Adipocyte (in vitro differentiated cells): ENCODE data around the gene MAST4.

Source experiments
- DNase-seq: peaks from one replicate; pipeline ENCODE4 v3.0.0-alpha.2; 2015; ENCODE audit warnings: low read depth
- H3K27me3 ChIP-seq: replicated peaks from 2 replicates; pipeline ENCODE4 v1.7.0; 2013; ENCODE audit warnings: mild to moderate bottlenecking, low read length, moderate library complexity; ENCODE audit not compliant: control insufficient read depth, insufficient read depth
- H3K36me3 ChIP-seq: 2 replicates; pipeline ENCODE4 v1.7.0; 2013; ENCODE audit warnings: low read length, mild to moderate bottlenecking, moderate library complexity; ENCODE audit not compliant: control insufficient read depth, insufficient read depth, severe bottlenecking
- H3K4me1 ChIP-seq: 2 replicates; pipeline ENCODE4 v1.7.0; 2013; ENCODE audit warnings: mild to moderate bottlenecking, low read length, moderate library complexity; ENCODE audit not compliant: control insufficient read depth, insufficient read depth
- H3K4me3 ChIP-seq: 2 replicates; pipeline ENCODE4 v1.7.0; 2013; ENCODE audit warnings: mild to moderate bottlenecking, low read length, moderate library complexity
- H3K9ac ChIP-seq: 2 replicates; pipeline ENCODE4 v1.7.0; 2013; ENCODE audit warnings: mild to moderate bottlenecking, low read length, moderate library complexity
- H3K9me3 ChIP-seq: 2 replicates; pipeline ENCODE4 v1.7.0; 2013; ENCODE audit warnings: mild to moderate bottlenecking, low read length, moderate library complexity; ENCODE audit not compliant: control insufficient read depth

MAST4 gene

GRCh38 chr5:67178085-67178484 lies 581.9 kb downstream of the MAST4 start:
- H3K4me3 ChIP-seq, result no peak overlapping the region
- H3K4me1 ChIP-seq, result peaks cover 5% of the 10 kb centered on the region
- no peaks in the 10 kb centered on the region for H3K9me3 ChIP-seq
- no peaks in the 10 kb centered on the region for H3K27me3 ChIP-seq
- peak; percentile 6 for DNase-seq
- H3K9ac ChIP-seq, result no peak overlapping the region
- H3K36me3 ChIP-seq, result no peaks in the 10 kb centered on the region

DNA sequence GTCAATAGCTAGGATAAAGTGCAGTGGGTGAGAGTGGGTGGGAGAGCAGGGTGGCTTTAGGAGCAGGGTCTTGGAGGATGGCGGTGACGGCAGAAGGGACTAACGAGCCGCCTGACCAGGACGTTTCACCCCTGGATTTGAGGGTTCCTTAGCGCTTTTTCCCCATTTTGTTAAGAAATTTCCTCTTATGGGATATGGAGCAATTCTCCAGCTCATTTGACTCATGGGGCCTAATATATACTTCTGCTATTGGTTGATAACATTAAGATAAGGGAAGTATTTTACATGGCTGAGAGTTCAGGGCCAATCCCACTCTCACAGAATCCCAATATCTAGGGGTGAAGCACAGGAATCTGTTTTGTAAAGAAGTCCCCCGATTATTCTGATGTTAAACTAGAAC lies 582.8 kb downstream of the MAST4 start:
- Histone ChIP-seq H3K27me3 (no peaks in the 10 kb centered on the region), H3K36me3 (no peaks in the 10 kb centered on the region), H3K4me1 (peaks cover 5% of the 10 kb centered on the region), H3K9me3 (no peaks in the 10 kb centered on the region), H3K9ac (no peak overlapping the region), H3K4me3 (no peak overlapping the region)
- DNase-seq, result no peak

GRCh38 chr5:67179697-67180361 lies 583.6 kb downstream of the MAST4 start:
- no peaks in the 10 kb centered on the region for H3K27me3 ChIP-seq
- no peaks in the 10 kb centered on the region for H3K9me3 ChIP-seq
- H3K4me1 ChIP-seq, result peaks cover 5% of the 10 kb centered on the region
- no peaks in the 10 kb centered on the region for H3K36me3 ChIP-seq
- no peak overlapping the region for H3K4me3 ChIP-seq
- DNase-seq, result no peak
- no peak overlapping the region for H3K9ac ChIP-seq

- Histone ChIP-seq H3K4me1 (peaks cover 5% of the 10 kb centered on the region), H3K36me3 (no peaks in the 10 kb centered on the region), H3K4me3 (no peak overlapping the region), H3K9ac (no peak overlapping the region), H3K27me3 (no peaks in the 10 kb centered on the region), H3K9me3 (no peaks in the 10 kb centered on the region)
- no peak for DNase-seq
These were observed 585.5 kb downstream of the MAST4 start for GRCh38 chr5:67181648-67182221.

- peak; percentile 72 for DNase-seq
- no peaks in the 10 kb centered on the region for H3K36me3 ChIP-seq
- no peak overlapping the region for H3K4me3 ChIP-seq
- H3K4me1 ChIP-seq, result peaks cover 5% of the 10 kb centered on the region
- no peaks in the 10 kb centered on the region for H3K27me3 ChIP-seq
- H3K9me3 ChIP-seq, result no peaks in the 10 kb centered on the region
- H3K9ac ChIP-seq, result no peak overlapping the region
These were observed 586.2 kb downstream of the MAST4 start for GRCh38 chr5:67182301-67182790.

GRCh38 chr5:67183859-67184258 lies 587.7 kb downstream of the MAST4 start:
- Histone ChIP-seq H3K4me1 (peaks cover 5% of the 10 kb centered on the region), H3K27me3 (no peaks in the 10 kb centered on the region), H3K4me3 (no peak overlapping the region), H3K9ac (no peak overlapping the region), H3K9me3 (no peaks in the 10 kb centered on the region), H3K36me3 (no peaks in the 10 kb centered on the region)
- DNase-seq, result no peak

GRCh38 chr5:67187006-67187715 lies 591.0 kb downstream of the MAST4 start:
- H3K9me3 ChIP-seq, result no peaks in the 10 kb centered on the region
- H3K27me3 ChIP-seq, result no peaks in the 10 kb centered on the region
- no peak overlapping the region for H3K4me3 ChIP-seq
- DNase-seq, result no peak
- no peaks in the 10 kb centered on the region for H3K36me3 ChIP-seq
- H3K4me1 ChIP-seq, result peaks cover 5% of the 10 kb centered on the region
- H3K9ac ChIP-seq, result no peak overlapping the region

DNA sequence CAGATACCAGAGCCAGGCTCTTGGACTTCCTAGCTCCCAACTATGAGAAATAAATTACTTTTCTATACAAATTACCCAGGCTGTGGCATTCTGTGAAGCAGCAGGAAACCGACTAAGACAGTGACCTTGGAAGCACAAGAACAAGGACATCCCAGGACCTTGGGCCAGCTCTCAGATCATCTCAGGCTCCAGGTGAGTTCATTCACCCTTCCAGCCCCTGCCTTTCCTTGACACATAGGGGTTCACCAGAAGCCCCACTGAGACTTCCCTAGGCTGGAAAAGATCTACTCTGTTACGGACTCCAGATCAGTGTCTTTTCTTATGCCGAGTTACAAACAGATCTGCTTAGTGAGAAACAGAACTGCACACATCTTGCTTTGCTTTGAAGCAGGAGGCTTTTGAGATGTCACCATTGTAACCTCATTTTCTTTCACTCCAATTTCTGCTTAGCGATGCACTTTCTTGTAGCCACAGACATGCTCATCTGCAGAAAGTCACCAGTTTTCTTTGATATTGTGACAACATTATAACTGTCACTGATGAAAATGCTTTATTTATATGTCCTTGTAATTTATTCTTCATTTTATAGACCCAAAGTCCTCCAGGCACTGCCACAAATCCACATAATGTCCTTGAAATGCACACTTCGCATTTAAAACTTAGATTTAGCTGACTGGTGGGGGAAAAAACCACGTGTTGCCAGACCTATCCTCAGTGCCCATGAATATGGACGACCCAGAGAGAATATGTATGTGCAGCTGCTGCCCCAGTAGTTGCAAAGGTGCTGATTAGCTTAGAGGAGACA lies 592.3 kb downstream of the MAST4 start:
- DNase-seq, result no peak
- Histone ChIP-seq H3K4me3 (no peak overlapping the region), H3K36me3 (no peaks in the 10 kb centered on the region), H3K4me1 (no peaks in the 10 kb centered on the region), H3K27me3 (no peaks in the 10 kb centered on the region), H3K9ac (no peak overlapping the region), H3K9me3 (no peaks in the 10 kb centered on the region)

DNA sequence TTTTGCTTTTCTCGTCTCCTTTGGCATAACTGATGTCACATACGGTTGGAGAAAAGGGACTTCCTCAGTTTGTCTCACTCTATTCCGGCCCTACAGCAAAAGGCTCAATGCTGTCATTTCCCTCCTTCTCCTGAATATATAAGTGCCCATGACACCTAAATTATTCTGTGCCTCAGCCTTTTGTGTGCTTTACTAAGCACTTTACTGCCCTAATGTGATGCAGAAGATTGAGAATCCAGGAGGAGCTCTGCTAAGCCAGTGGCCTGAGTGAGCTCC lies 592.8 kb downstream of the MAST4 start:
- no peaks in the 10 kb centered on the region for H3K9me3 ChIP-seq
- H3K27me3 ChIP-seq, result no peaks in the 10 kb centered on the region
- H3K4me1 ChIP-seq, result no peaks in the 10 kb centered on the region
- H3K4me3 ChIP-seq, result no peak overlapping the region
- H3K36me3 ChIP-seq, result no peaks in the 10 kb centered on the region
- no peak for DNase-seq
- no peak overlapping the region for H3K9ac ChIP-seq

DNA sequence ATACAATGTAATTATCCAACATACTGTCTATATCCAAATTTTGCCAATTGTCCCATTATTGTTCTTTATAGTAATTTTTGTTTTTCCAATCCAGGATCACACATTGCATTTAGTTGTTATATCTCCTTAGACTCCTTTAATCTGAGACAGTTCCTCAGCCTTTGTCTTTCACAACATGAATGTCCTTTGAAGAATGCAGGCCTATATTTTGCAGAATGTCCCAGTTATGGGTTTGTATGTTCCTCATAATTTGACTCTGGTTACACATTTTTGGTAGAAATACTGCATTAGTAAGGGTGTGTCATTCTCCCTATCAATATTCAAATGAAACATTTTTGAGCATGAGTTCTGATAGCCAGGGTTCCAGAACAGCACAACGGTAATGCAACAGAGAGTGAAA lies 593.7 kb downstream of the MAST4 start:
- Histone ChIP-seq H3K27me3 (no peaks in the 10 kb centered on the region), H3K9me3 (no peaks in the 10 kb centered on the region), H3K4me3 (no peak overlapping the region), H3K4me1 (no peaks in the 10 kb centered on the region), H3K36me3 (no peaks in the 10 kb centered on the region), H3K9ac (no peak overlapping the region)
- DNase-seq, result no peak

DNA sequence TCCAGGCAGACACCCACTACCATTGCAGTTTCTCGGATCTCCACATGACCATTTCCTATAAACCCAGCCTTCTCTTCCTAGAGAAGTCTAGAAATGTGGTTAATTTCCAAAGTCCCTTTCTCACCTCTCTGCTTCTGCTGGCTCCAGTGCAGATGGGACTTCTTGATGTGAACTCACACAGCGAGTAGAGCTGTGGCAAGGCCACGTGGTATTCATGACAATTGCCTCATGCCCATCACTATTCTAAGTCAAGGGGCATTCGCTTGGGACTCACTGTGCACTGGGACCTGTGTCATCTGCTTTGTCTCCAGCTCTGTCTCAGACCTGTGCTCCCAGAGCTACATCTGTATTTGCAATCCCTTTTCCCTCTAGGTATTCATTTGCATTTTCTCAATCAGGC lies 594.2 kb downstream of the MAST4 start:
- H3K4me3 ChIP-seq, result no peak overlapping the region
- no peak overlapping the region for H3K9ac ChIP-seq
- H3K4me1 ChIP-seq, result no peaks in the 10 kb centered on the region

More for the DNA sequence above, 594.2 kb downstream of the MAST4 start:
- Histone ChIP-seq H3K27me3 (no peaks in the 10 kb centered on the region), H3K36me3 (no peaks in the 10 kb centered on the region), H3K9me3 (no peaks in the 10 kb centered on the region)
- no peak for DNase-seq
